NCI-H345 treated with DMSO at 0.1 percent for 48 hours (cell line): ENCODE measurements around the gene CPSF3.
"Not testable (repeated sequence)": the region's sequence is repeated elsewhere in the genome, so short reads cannot be mapped to it uniquely, and the experiment has no call there.

Experiments used
- DNase-seq: peaks from one replicate; lab custom pipeline; 2025; ENCODE audit not compliant: unreplicated experiment; lab: John Stamatoyannopoulos, UW

Gene CPSF3

GRCh38 chr2:9392898-9393765 is 30.3 kb upstream of the CPSF3 start:
- DNase-seq = no peak

- no peak for DNase-seq
Observed at GRCh38 chr2:9394816-9395215, 28.6 kb upstream of the CPSF3 start.

DNA sequence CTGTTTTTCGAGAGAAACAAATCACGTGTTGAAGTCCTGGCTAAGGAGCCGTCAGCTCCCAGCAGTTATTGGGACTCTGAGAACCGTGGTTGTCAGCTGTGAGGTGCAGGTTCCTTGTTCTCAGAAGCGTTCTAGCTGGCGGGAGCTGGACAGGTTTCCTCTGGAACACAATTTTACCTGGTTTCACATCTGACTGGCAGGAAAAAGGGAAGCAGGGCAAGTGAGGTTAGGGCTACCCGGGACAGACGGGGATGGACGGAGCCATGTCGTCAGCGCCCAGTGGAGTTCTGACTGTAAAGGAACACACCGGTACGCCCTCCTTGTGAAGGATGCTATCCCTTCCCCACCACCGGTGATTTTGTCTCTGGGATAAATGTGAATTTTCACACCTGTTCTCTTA is 26.3 kb upstream of the CPSF3 start:
- no peak for DNase-seq

DNA sequence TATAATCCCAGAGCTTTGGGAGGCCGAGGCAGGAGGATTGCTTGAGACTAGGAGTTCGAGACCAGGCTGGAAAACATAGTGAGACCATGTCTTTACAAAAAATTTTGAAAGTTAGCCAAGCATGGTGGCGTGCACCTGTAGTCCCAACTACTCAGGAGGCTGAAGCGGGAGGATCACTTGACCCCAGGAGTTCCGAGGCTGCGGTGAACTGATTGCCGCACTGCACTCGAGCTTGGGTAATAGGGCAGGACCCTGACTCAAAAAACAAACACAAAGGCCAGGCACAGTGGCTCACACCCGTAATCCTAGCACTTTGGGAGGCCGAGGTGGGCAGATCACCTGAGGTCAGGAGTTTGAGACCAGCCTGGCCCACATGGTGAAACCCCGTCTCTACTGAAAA is 25.2 kb upstream of the CPSF3 start:
- not testable (repeated sequence) for DNase-seq

DNA sequence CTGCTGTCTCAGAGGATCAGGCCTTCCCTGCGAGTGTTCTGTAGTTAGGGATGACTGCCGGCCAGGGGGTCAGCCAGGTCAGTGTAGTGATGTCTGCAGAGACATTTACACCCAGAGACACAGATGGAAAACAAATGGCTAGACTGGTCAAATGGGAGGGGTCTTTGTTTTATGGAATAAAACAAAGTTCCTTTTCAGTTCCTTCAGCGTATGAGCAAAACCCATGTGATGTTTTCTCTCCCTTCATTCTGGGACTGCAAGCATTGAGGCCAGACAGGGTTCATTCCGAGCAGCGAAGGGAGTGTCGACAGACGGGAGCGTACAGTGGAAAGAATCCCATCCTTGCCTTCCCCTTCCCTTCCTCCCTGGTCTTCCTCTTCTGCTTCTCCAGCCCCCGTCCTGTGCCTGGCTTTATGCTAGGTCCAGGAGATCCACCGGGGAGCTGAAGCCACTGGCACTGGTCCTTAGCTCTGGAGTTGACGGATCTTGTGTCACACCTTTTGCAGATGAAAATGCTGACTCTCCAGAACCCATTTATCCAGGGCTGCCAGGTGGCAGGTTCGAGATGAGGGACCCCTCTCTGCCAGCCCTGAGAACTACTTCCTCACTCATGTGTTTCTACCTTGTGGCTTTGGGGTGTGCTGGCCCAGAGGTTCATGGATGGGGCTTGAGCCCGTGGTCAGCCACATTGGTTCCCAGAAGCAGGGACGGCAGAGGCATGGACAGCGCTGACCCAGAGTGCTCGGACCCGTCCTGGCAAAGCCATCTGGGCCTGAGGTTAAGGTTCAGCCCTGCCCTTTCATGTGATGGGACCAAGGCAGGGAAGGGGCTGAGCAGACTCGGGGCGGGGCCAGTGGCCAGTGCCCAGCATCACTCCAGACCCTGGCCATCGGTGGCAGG is 24.3 kb upstream of the CPSF3 start:
- no peak for DNase-seq

GRCh38 chr2:9400268-9401058 is 23.0 kb upstream of the CPSF3 start:
- DNase-seq = no peak

- no peak for DNase-seq
Observed at GRCh38 chr2:9401059-9401547, 22.4 kb upstream of the CPSF3 start.

DNA sequence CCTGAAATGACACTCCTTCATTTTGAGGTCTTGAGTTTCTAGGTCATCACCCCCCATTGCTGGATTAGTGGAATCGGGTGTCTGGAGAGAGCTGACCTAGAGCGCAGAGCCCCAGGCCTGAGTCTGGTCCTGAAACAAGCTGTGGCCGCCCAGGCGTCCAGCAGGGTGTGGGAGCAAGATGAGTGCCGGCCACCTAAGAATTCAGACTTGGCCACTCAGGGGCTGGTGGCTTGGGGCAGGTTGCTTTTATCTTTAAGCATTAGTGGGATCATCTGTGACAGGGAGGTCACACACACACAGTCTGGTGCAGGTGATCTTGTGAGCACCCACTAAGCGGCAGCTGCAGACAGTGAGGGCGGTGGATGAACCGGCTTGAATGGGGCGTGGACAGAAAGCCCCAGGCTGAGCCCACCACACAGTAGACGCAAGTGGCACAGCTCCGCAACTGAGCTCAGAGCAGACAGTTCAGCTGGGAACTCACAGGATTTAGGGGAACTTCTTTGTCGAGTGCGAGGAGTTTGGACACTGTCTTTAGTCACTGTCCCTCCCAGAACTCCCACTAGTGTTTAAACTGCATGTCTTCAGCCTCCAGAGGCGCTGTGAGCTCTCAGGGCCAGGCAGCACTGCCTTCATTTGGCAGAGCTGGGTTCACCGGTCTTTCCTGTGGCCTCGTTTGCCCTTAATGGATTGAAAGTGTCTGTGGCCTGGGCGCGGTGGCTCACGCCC is 21.6 kb upstream of the CPSF3 start:
- DNase-seq = no peak

- DNase-seq = no peak
Observed at GRCh38 chr2:9403924-9404323, 19.5 kb upstream of the CPSF3 start.

- no peak for DNase-seq
Observed at GRCh38 chr2:9404451-9404850, 19.0 kb upstream of the CPSF3 start.

DNA sequence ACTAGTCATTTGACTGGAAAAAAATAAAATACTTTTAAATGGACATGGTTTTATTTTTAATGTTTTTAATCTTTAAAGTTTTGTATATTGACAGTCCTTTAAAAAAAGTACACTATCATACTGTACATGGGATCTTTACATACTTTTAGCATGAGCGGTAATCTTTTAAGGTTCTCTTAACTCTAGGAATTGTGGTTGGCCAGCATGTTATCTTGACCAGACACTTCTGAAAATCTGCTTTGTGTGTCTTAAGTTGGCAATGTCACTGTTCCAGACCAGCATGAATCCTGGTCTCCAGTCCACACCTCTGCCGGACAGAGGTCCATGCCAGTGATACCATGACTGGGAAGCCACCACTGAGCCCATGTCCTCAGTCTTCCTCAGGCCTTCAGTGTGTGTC is 17.8 kb upstream of the CPSF3 start:
- DNase-seq = no peak

DNA sequence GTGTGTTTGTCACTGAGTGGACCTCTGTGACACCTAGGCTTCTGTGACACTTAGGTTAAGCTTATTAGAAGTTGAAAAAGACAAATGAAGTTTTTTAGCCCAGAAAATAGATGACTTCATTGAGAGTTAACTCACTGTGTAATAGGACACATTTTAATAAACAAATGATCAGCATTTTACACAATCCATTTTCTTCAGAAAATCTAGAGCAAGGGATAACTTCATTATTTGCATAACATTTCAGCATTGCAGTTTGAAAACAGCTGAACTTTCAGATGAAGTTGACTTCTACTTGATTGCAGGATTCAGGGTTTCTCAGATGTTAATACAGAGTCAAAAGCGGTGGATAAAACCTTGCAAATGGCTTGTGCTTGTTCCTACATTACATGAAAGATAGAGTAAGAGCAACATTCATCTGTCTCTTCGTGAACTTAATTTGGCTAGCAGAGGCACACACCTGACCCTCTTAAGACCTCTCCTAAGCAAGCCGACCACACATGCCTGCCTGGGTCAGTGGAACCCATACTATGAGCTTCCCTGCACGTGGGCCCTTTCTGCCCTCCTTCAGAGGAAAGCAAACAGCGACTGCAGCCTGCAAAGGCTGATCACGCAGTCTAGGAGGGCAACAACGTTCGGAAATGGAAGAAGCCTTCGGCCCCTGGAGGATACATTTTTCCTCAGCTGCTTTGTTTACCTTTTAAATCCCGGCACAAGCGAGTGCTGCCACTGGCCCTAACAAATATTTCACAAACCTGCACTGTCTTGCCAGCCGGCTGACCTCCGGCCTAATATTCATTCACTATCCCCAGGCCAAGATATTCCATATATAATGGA is 16.7 kb upstream of the CPSF3 start:
- DNase-seq = no peak

- no peak for DNase-seq
Observed at GRCh38 chr2:9407363-9407811, 16.1 kb upstream of the CPSF3 start.

DNA sequence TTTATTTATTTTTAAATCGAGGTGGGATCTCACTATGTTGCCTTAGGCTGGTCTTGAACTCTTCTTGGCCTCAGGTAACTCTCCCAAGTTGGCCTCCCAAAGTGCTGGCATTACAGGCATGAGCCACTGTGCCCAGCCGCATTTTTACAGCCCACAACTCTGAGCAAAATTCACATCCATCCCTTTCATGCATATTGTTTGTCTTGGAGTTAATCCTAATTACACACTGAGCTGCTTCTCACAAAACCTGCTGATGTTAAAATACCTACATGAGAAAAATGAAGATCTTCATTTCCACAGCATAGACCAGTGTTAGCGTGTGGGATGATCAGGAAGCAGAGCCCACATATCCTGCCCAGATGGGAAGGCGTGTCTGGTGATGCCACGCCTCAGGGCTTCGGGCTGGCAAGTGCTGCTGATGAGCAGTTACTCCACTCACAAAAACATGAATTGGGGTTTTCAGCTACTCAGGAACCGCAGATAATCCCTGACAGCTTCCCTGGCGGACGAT is 14.8 kb upstream of the CPSF3 start:
- no peak for DNase-seq

GRCh38 chr2:9410108-9410507 is 13.3 kb upstream of the CPSF3 start:
- DNase-seq = no peak

- DNase-seq = no peak
Observed at GRCh38 chr2:9412781-9413180, 10.7 kb upstream of the CPSF3 start.

GRCh38 chr2:9415516-9416169 is 7.8 kb upstream of the CPSF3 start:
- no peak for DNase-seq

DNA sequence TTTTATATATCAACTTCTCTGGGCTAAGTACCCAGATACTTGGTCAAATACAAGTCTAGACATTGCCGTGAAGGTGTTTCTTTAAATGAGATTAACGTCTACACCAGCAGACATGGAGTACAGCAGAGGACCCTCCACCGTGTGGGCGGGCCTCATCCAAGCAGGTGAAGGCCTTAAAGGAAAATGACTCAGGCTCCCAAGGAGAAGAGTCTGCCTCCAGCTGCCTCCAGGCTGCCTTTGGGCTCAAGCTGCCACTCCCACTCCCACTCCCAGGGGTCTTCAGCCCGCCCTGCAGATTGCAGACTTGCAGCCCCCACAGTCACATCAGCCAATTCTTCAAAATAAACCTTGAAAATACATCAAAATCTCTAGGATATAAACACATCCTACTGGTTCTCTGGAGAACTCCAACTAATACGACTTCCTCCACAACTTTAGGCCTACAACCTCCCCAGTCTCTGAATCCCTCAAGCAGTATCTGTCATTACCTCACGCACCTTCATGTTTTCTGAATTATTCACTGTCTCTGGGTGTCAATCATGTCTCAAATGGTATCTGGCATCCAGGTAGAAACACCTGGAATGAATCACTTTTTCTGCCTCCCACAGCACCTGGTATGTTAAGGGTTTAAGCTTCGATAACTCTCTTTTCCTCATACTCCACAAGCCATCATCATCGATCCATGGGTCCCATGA is 7.0 kb upstream of the CPSF3 start:
- no peak for DNase-seq
